Measurements from ENCODE around the gene CAVIN4. TPM values are rescaled to one million over a fixed set of nuclear protein-coding genes. Genes with fewer than 3 reads are reported as not detected.

Gene CAVIN4
- total RNA-seq, 1 experiment from 2014 or later: 1.3 TPM

DNA sequence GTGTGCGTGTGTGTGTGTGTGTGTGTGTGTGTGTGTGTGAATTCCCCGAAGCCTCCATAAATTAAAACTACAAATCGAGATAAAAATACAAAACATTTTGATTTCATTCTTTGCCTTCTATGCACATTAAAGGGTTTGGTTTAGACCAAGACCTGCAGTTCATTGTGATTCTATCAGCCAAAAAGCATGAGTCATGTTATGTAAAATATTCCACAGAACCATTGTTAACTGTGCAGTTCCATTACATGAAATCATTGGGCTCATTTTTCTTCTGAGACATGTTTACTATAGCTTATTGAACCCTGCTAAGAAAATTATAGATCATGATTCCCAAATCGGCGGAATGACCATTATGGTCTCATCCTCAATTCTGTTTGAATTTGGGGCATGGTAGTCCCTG lies 11.7 kb downstream of the CAVIN4 start:
- Histone ChIP-seq H3K9me2 (ENCODE audit: insufficient read depth) (no peaks in the 10 kb centered on the region), H3K4me1 (replicated peaks; ENCODE audit: insufficient read depth) (peaks cover 15% of the 10 kb centered on the region), H2AFZ (no peak overlapping the region), H3K4me2 (no peak overlapping the region), H4K20me1 (ENCODE audit: insufficient read depth) (no peaks in the 10 kb centered on the region), H3K36me3 (ENCODE audit: low read depth) (no peaks in the 10 kb centered on the region), H3K27me3 (ENCODE audit: insufficient read depth, low read depth) (no peaks in the 10 kb centered on the region), H3K4me3 (no peak overlapping the region), H3K79me2 (ENCODE audit: low read depth) (no peaks in the 10 kb centered on the region), H3K9me3 (ENCODE audit: insufficient read depth, low read depth) (0 out of 2 replicates have a peak, but pooled peaks cover 5% of the 10 kb centered on the region), H3K27ac (no peak overlapping the region), H3F3A (ENCODE audit: insufficient read depth, low read depth) (peaks cover 12% of the 10 kb centered on the region; the same call in 1 of the 2 replicates)
- DNase-seq: no peak
- POLR2A ChIA-PET (ENCODE audit: unreplicated experiment): interaction anchor here (0.7 kb wide), 1 partner anchor 123 kb away, joined by 6 read pairs; no protein-coding TSS in a partner anchor
- CTCF ChIA-PET: no interaction called here
- no TSS peak for BruUV-seq (replicated peaks)
- intact Hi-C loops (cut with micrococcal nuclease; ENCODE audit: unreplicated experiment): no loop called here
- TF ChIP-seq EZH2 (IDR thresholded peaks at IDR 0.05; ENCODE audit: low read depth) (no peak), CTCF (conservative IDR thresholded peaks at IDR 0.05) (no peak)

DNA sequence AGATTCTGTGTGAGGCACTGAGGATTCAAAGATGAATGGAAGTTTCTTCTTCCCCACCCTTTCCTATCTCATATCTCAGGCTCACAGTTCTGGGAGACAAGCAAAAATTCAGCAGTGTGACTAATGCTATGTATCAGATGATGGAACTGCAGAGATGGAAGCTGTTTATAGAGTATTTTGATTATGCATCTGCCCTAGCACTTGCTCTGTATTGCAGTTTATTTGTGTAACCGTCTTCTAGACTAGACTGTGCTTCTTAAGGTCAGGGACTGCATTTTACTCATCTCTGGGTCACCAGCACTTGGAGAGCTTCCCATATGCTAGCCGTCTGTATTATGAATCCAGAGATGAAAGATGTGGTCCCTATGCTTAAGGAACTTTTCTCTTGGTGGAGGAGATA lies 12.6 kb downstream of the CAVIN4 start:
- Histone ChIP-seq H3K9me3 (ENCODE audit: insufficient read depth, low read depth) (0 out of 2 replicates have a peak, but pooled peaks cover 5% of the 10 kb centered on the region), H3K27ac (no peak overlapping the region), H4K20me1 (ENCODE audit: insufficient read depth) (no peaks in the 10 kb centered on the region), H3K4me3 (no peak overlapping the region), H3K4me2 (no peak overlapping the region), H3K4me1 (replicated peaks; ENCODE audit: insufficient read depth) (peaks cover 15% of the 10 kb centered on the region), H3K36me3 (ENCODE audit: low read depth) (no peaks in the 10 kb centered on the region), H3K9me2 (ENCODE audit: insufficient read depth) (no peaks in the 10 kb centered on the region), H3K27me3 (ENCODE audit: insufficient read depth, low read depth) (no peaks in the 10 kb centered on the region), H3F3A (ENCODE audit: insufficient read depth, low read depth) (peaks cover 12% of the 10 kb centered on the region; the same call in 1 of the 2 replicates), H3K79me2 (ENCODE audit: low read depth) (no peaks in the 10 kb centered on the region), H2AFZ (no peak overlapping the region)
- BruUV-seq (replicated peaks): no TSS peak
- ChIA-PET POLR2A (ENCODE audit: unreplicated experiment) (no interaction called here), CTCF (interaction anchor here (0.6 kb wide), 1 partner anchor 73 kb away, joined by 3 read pairs; no protein-coding TSS in a partner anchor)
- intact Hi-C loops (cut with micrococcal nuclease; ENCODE audit: unreplicated experiment): loop anchor here (10.0 kb wide), 1 partner anchor 366 kb away; no protein-coding TSS in a partner anchor
- TF ChIP-seq EZH2 (IDR thresholded peaks at IDR 0.05; ENCODE audit: low read depth) (no peak), CTCF (conservative IDR thresholded peaks at IDR 0.05) (no peak)
- DNase-seq: no peak

GRCh38 chr9:100591139-100591538 lies 13.3 kb downstream of the CAVIN4 start:
- no peaks in the 10 kb centered on the region for H3K27me3 ChIP-seq (ENCODE audit: insufficient read depth, low read depth)

More at GRCh38 chr9:100591139-100591538, 13.3 kb downstream of the CAVIN4 start:
- Histone ChIP-seq H4K20me1 (ENCODE audit: insufficient read depth) (no peaks in the 10 kb centered on the region), H3K36me3 (ENCODE audit: low read depth) (no peaks in the 10 kb centered on the region), H3K9me3 (ENCODE audit: insufficient read depth, low read depth) (0 out of 2 replicates have a peak, but pooled peaks cover 5% of the 10 kb centered on the region), H3K4me1 (replicated peaks; ENCODE audit: insufficient read depth) (peaks cover 15% of the 10 kb centered on the region), H3K4me3 (no peak overlapping the region), H2AFZ (no peak overlapping the region), H3F3A (ENCODE audit: insufficient read depth, low read depth) (peaks cover 12% of the 10 kb centered on the region; the same call in 1 of the 2 replicates), H3K9me2 (ENCODE audit: insufficient read depth) (no peaks in the 10 kb centered on the region), H3K4me2 (no peak overlapping the region), H3K79me2 (ENCODE audit: low read depth) (no peaks in the 10 kb centered on the region), H3K27ac (no peak overlapping the region)
- intact Hi-C loops (cut with micrococcal nuclease; ENCODE audit: unreplicated experiment): loop anchor here (10.0 kb wide), 1 partner anchor 366 kb away; no protein-coding TSS in a partner anchor
- ChIA-PET CTCF (interaction anchor here (0.6 kb wide), 1 partner anchor 74 kb away, joined by 3 read pairs; no protein-coding TSS in a partner anchor), POLR2A (ENCODE audit: unreplicated experiment) (no interaction called here)
- BruUV-seq (replicated peaks): no TSS peak
- no peak for TF ChIP-seq EZH2 (IDR thresholded peaks at IDR 0.05; ENCODE audit: low read depth)
- TF ChIP-seq CTCF (conservative IDR thresholded peaks at IDR 0.05): no peak
- DNase-seq: no peak
